GM19395 (cell line): ENCODE data around the gene MEX3A.
"Not testable (repeated sequence)": the region's sequence is repeated elsewhere in the genome, so short reads cannot be mapped to it uniquely, and the experiment has no call there.

Experiments
- ATAC-seq: cut with Tn5 transposase; IDR thresholded peaks from one replicate; pipeline ENCODE4 v1.9.1; 2021; ENCODE audit warnings: mild to moderate bottlenecking, moderate library complexity; ENCODE audit not compliant: unreplicated experiment

Gene MEX3A, protein sequence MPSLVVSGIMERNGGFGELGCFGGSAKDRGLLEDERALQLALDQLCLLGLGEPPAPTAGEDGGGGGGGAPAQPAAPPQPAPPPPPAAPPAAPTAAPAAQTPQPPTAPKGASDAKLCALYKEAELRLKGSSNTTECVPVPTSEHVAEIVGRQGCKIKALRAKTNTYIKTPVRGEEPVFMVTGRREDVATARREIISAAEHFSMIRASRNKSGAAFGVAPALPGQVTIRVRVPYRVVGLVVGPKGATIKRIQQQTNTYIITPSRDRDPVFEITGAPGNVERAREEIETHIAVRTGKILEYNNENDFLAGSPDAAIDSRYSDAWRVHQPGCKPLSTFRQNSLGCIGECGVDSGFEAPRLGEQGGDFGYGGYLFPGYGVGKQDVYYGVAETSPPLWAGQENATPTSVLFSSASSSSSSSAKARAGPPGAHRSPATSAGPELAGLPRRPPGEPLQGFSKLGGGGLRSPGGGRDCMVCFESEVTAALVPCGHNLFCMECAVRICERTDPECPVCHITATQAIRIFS

GRCh38 chr1:156082309-156083091 is at the start of gene MEX3A:
TSS of gene MEX3A (minus strand) at chr1:156082465. CDS start at chr1:156081998, 467 bp downstream.
- ATAC-seq = no peak

DNA sequence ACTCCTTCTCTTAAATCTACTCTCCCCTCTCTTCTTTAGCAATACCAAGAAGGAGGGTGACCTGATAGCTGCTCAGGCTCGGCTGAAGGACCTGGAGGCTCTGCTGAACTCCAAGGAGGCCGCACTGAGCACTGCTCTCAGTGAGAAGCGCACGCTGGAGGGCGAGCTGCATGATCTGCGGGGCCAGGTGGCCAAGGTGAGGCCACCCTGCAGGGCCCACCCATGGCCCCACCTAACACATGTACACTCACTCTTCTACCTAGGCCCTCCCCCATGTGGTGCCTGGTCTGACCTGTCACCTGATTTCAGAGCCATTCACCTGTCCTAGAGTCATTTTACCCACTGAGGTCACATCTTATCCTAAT is 48.3 kb upstream of the MEX3A start:
- no peak for ATAC-seq

- no peak for ATAC-seq
Measured at GRCh38 chr1:156129687-156130577, 47.7 kb upstream of the MEX3A start.

- ATAC-seq = no peak
Measured at GRCh38 chr1:156128654-156129597, 46.7 kb upstream of the MEX3A start.

DNA sequence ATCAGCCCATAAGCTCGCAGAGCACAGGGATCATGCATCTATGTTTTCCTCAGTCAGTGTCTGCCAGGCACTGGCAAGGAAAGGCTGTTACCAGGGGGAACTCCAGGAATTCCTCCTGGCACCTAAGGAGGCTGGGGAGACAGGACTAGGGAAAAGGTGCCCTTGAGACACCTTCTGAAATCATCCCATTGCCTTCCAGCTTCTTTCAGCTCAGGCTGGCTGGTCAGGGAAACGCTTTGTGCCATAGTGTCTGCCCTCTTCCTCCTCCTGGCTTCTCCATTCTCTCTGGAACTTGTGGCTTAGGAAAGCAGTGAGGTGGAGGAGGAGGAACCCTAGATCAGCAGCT is 46.0 kb upstream of the MEX3A start:
- no peak for ATAC-seq

GRCh38 chr1:156126630-156127534 is 44.6 kb upstream of the MEX3A start:
- ATAC-seq = peak; percentile 50

GRCh38 chr1:156126043-156126629 is 43.9 kb upstream of the MEX3A start:
- ATAC-seq = peak; percentile 29

DNA sequence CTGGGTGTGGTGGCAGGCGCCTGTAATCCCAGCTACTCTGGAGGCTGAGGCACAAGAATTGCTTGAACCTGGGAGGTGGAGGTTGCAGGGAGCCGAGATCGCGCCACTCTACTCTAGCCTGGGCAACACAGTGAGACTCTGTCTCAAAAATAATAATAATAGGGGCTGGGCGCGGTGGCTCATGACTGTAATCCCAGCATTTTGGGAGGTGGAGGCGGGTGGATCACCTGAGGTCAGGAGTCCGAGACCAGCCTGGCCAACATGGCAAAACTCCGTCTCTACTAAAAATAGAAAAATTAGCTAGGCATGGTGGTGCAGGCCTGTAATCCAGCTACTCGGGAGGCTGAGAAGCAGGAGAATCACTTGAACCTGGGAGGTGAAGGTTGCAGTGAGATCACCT is 43.3 kb upstream of the MEX3A start:
- not testable (repeated sequence) for ATAC-seq

DNA sequence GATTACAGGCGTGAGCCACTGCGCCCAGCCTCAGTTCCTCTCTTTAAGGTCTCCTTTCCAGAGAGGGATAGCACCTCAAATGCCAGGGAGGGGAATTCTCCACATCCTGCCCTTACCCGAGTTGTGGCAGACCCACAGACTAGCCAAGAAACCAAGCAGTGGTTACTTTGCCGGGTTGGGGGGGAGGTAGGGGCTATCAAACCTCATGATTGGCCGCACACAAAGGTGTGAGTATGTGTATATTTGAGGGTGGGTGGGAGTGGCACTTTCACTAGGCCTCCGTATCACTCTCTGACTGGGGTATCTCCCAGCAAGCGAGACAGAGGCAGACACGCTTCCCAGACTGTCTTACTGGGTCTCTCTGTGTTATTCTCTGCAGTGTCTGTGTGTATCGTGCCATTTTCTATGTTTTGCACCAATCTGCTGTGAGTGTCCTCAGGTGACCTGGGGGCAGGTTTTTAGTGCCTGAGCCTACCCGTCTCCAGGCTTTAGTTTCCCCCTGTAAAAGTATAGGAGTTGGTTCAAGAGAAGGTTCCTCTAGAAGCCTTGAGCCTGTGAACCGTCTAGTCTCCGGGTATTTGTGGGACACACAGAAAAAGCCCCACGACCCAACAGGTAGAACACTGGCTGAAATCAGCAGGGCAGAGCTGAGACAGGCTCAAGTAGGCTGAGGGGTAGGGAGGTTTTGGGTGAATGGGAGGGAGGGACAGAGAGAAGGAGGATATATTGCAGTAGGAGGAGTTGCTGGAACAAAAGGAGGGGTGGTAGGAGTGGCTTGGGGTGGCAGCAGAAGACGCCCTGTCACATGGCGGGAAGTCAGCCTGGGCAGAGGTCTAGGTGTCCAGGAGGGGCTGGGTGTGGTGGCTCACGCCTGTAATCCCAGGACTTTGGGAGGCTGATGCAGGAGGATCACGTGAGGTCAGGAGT is 42.6 kb upstream of the MEX3A start:
- no peak for ATAC-seq

DNA sequence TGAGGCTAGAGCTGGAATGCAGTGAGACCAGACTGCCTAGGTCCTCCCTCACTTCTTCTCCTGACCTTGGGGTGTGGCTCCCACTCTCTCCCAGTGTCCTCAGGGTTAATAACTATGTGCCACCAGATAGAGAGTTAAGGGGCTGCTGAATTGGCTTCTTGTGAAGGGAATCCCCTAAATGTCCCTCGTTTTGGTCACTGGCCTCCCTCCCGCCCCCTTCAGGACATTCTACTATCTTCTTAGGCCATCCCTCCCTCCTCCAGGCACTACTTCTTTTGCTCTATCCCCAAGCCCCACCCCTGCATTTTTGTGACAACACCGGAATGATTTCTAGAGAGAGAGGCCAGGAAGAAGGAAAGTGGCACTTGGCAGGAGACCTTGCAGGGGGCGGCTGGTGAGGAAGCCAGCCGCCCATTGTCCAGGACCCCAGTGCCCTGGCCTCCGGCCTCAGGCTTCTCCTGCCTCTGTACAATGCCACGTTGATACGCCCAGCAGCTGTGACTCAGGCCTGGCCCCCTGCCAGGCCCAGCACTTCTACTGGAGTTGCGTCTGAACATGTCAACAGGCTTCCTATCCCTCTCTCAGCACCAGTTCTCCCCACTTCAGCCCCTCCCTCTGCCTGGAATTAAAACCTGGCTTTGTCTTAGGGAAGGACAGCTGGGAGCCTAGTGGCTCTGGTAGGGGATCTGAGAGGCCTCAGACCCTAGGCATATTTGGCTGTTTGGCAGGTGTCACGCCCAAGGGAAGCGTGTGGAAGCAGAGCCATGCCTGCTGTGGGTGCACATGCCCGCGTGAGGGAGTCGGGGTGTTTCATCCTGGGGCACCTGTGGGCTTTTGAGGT is 41.3 kb upstream of the MEX3A start:
- ATAC-seq = no peak

GRCh38 chr1:156122519-156123355 is 40.5 kb upstream of the MEX3A start:
- no peak for ATAC-seq

DNA sequence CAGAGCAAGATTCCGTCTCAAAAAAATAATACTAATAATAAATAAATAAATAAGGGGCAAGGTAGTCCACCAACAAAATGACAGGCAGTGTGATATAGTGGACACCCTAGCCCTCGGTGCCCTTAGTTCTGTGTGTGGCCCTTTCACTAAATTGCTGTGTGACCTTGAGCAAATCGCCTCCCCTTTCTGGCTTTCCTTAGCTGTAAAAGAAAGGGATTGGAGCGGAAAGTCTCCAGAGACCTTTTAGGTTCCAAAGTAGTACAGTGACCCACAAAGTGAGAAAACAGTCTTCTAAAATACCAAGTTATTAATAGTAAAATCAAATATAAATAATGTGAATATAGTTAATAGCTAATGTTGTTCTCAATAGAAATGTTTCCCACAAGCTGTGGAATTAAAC is 39.8 kb upstream of the MEX3A start:
- ATAC-seq = no peak

DNA sequence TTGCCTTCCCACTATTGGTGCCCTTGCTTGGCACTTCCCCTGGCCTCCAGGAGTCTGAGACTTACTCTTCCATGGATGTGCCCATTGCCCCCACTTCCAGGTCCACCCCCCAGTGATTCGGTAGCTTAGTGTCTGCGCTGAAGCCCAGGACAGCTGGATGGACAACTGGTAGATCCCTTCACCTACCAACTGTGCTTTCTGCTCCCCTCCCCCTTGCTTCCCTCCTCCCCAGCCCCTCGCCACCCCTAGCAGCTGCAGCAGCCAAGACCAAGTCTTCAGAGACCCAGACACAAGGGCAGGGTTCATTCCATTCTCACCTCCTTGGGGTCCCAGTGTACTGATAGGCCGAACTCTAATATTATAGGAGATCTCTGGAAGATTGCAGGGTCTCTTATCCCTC is 39.2 kb upstream of the MEX3A start:
- no peak for ATAC-seq

DNA sequence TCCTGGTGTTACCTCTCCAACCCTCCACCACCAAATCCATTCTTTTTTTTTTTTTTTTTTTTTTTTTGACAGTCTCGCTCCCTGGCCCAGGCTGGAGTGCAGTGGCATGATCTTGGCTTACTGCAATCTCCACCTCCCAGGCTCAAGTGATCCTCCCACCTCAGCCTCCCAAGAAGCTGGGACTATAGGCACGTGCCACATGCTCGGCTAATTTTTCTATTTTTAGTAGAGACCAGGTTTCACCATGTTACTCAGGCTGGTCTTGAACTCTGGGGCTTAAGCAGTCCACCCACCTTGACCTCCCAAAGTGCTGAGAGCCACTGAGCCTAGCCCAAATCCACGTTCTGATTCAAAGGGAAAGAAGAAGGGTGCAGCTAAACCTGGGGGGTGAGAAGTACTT is 38.7 kb upstream of the MEX3A start:
- not testable (repeated sequence) for ATAC-seq

GRCh38 chr1:156120318-156120717 is 38.1 kb upstream of the MEX3A start:
- ATAC-seq = no peak
